K562 (cell line): Measurements from ENCODE around the gene SUSD5. TPM values are rescaled to one million over a fixed set of nuclear protein-coding genes. Genes with fewer than 3 reads are reported as not detected.

ENCODE experiments used
- ARID3A ChIP-seq: IDR thresholded peaks from 2 replicates; pipeline ENCODE4 v1.6.1; 2012; ENCODE audit warnings: low read depth, low read length, improper control_type of control experiment, borderline replicate concordance
- BCOR ChIP-seq: fragments of 450-650 bp; IDR thresholded peaks from 2 replicates; pipeline ENCODE4 v1.6.1; 2016
- BHLHE40 ChIP-seq: IDR thresholded peaks from 2 replicates; pipeline ENCODE4 v1.6.1; 2011; ENCODE audit warnings: low read length, improper control_type of control experiment
- CC2D1A ChIP-seq: fragments of 450-650 bp; IDR thresholded peaks from 2 replicates; pipeline ENCODE4 v1.6.1; 2017; ENCODE audit warnings: mild to moderate bottlenecking
- COPS2 ChIP-seq: fragments of 450-650 bp; conservative IDR thresholded peaks from 2 replicates; pipeline ENCODE4 v1.6.1; 2016; ENCODE audit warnings: mild to moderate bottlenecking, moderate library complexity
- CTBP1 ChIP-seq: fragments of 450-650 bp; IDR thresholded peaks from 2 replicates; pipeline ENCODE4 v1.6.1; 2016; ENCODE audit warnings: borderline replicate concordance
- DMBX1 ChIP-seq: fragments of 250-450 bp; sonication (Bioruptor Pico); IDR thresholded peaks from 2 replicates; pipeline ENCODE4 v1.8.0; 2022; ENCODE audit warnings: inconsistent platforms, mild to moderate bottlenecking, moderate library complexity, borderline replicate concordance
- EP400 ChIP-seq: fragments of 450-650 bp; IDR thresholded peaks from 2 replicates; pipeline ENCODE4 v1.6.1; 2017; ENCODE audit warnings: antibody characterized with exemption, mild to moderate bottlenecking, moderate library complexity
- JUN ChIP-seq, 2 experiments: sonication (generic) in 1 of 2; formaldehyde crosslinking in 1 of 2; IDR thresholded peaks; 2 replicates each; pipeline versions ENCODE4 v1.6.1 to v1.8.0; 2012 to 2022; ENCODE audit warnings: borderline replicate concordance in 2 of 2, mild to moderate bottlenecking in 2 of 2, improper control_type of control experiment in 1 of 2, low read depth in 1 of 2, low read length in 1 of 2, missing genetic modification reagents in 1 of 2
- KAT7 ChIP-seq: sonication (generic); formaldehyde crosslinking; IDR thresholded peaks from 2 replicates; pipeline ENCODE4 v1.8.0; 2022; ENCODE audit warnings: missing genetic modification reagents, mild to moderate bottlenecking, borderline replicate concordance
- KDM4B ChIP-seq, 2 experiments: fragments of 450-650 bp in 1 of 2; sonication (generic) in 1 of 2; IDR thresholded peaks; 2 replicates each; pipeline ENCODE4 v1.6.1; 2016 to 2017; ENCODE audit warnings: borderline replicate concordance in 2 of 2, antibody characterized with exemption in 1 of 2, low read depth in 1 of 2, mild to moderate bottlenecking in 1 of 2
- KLF13 ChIP-seq: fragments of 450-650 bp; IDR thresholded peaks from 2 replicates; pipeline ENCODE4 v1.6.1; 2016; ENCODE audit warnings: missing genetic modification characterization, low read depth, mild to moderate bottlenecking, missing compliant biosample characterization, moderate library complexity, borderline replicate concordance
- L3MBTL2 ChIP-seq: fragments of 450-650 bp; IDR thresholded peaks from 2 replicates; pipeline ENCODE4 v1.6.1; 2016; ENCODE audit warnings: mild to moderate bottlenecking, moderate library complexity
- MBD1 ChIP-seq: fragments of 250-450 bp; sonication (Bioruptor Pico); IDR thresholded peaks from 2 replicates; pipeline ENCODE4 v1.8.0; 2022; ENCODE audit warnings: inconsistent platforms
- NR4A1 ChIP-seq, 2 experiments: fragments of 250-450 bp in 1 of 2; fragments of 450-650 bp in 1 of 2; sonication (Bioruptor Pico) in 1 of 2; IDR thresholded peaks; 2 replicates each; pipeline versions ENCODE4 v1.4.0 to v1.6.1; 2016 to 2020; ENCODE audit warnings: mild to moderate bottlenecking in 2 of 2, missing compliant biosample characterization in 1 of 2, missing genetic modification characterization in 1 of 2, moderate library complexity in 1 of 2
- PRMT5 ChIP-seq: sonication (generic); formaldehyde crosslinking; IDR thresholded peaks from 2 replicates; pipeline ENCODE4 v1.5.0; 2020; ENCODE audit warnings: missing genetic modification reagents
- RBM22 ChIP-seq: fragments of 200-400 bp; formaldehyde crosslinking; IDR thresholded peaks from 2 replicates; pipeline ENCODE4 v1.6.1; 2018; ENCODE audit warnings: low read length, low read depth; ENCODE audit not compliant: poor library complexity, severe bottlenecking
- SMARCA5 ChIP-seq: fragments of 450-650 bp; IDR thresholded peaks from 2 replicates; pipeline ENCODE4 v1.6.1; 2016
- ZBTB7A ChIP-seq: IDR thresholded peaks from 2 replicates; pipeline ENCODE4 v1.6.1; 2011; ENCODE audit warnings: low read depth, mild to moderate bottlenecking, low read length, moderate library complexity, borderline replicate concordance; ENCODE audit not compliant: control insufficient read depth
- ZNF561 ChIP-seq: fragments of 450-650 bp; formaldehyde crosslinking; conservative IDR thresholded peaks from 2 replicates; pipeline ENCODE4 v1.4.0; 2020; ENCODE audit warnings: mild to moderate bottlenecking, moderate library complexity
- polyA plus RNA-seq, 8 experiments: library from polyadenylated mRNA; depleted of rRNA in 4 of 8; stranded (reverse) in 5 of 8; unstranded in 3 of 8; fragments of >200 nt; fragmentation: Nextera tagmentation in 2 of 8; fragmentation: Illumina TruSeq in 1 of 8; extraction: Ambion mirVana in 2 of 8; extraction: Trizol in 1 of 8; gene quantifications; 2 replicates each; pipeline versions ENCODE4 v1.2.1 to v1.2.3, GENCODE V29; 2011 to 2014; ENCODE audit warnings: inconsistent platforms in 1 of 8, missing spikeins in 1 of 8
- total RNA-seq, 7 experiments: library from RNA; depleted of rRNA in 6 of 7; stranded (reverse); fragments of >200 nt in 6 of 7; fragmentation: Illumina TruSeq in 2 of 7; extraction: Trizol in 2 of 7; gene quantifications; 2 replicates each; pipeline versions ENCODE4 v1.2.1 to v1.2.3, GENCODE V29; 2011 to 2021; ENCODE audit warnings: low replicate concordance in 1 of 7
- TF ChIP-seq, protein P1 (sequence below), 2 experiments: fragments of 450-650 bp in 1 of 2; sonication (generic) in 1 of 2; formaldehyde crosslinking in 1 of 2; IDR thresholded peaks in 1 of 2; conservative IDR thresholded peaks in 1 of 2; 2 replicates each; pipeline versions ENCODE4 v1.6.1 to v1.8.1; 2016 to 2023; ENCODE audit warnings: mild to moderate bottlenecking in 2 of 2, moderate library complexity in 2 of 2, inconsistent platforms in 1 of 2, missing genetic modification reagents in 1 of 2
- TF ChIP-seq, protein P2 (sequence below): sonication (generic); formaldehyde crosslinking; IDR thresholded peaks from 2 replicates; pipeline ENCODE4 v1.9.0; 2022; ENCODE audit warnings: mild to moderate bottlenecking, missing genetic modification reagents

SUSD5 gene
- total and polyA plus RNA-seq, 9 of the 15 experiments (the other 6 are each of a cell fraction or from before 2014, with no cell fraction given), result not detected

DNA sequence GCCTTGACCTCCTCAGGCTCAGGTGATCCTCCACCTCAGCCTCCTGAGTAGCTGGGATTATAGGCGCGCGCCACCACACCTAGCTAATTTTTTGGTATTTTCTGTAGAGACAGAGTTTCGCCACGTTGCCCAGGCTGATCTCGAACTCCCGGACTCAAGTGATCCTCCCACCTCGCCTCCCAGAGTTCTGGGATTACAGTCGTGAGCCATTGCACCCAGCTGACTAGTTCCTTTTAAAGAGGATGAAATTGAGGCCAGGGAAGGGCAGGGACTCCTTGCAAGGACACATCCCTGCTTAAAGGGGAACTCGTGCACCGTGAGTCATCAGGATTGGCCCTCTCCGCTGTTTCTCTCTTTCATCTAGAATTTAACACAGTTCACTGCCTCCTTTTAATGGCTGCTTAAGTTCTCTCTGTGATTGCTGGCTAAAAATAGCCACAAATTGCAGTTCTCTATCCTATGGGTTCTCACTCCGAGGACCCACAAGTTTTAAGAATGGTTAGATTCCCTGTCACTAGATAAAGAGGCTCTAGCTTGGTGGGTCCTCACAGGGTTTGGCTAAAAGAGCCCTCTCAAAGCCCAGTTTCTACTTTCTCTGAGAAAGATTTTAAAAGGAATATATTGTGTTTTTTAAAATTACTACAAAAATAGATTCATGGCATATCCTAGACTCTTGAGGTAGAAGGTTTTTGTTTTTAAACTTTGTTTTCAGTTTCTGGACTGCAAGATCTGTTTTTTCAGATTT lies 103.4 kb downstream of the SUSD5 start (continued):
- TF ChIP-seq JUN (IDR thresholded peaks at IDR 0.05; ENCODE audit: borderline replicate concordance, low read depth, low read length) (peak; percentile 91), JUN (CRISPR knock-in tag; IDR thresholded peaks at IDR 0.05; ENCODE audit: borderline replicate concordance) (no peak), RBM22 (no peak), CTBP1 (peak; percentile 82), ARID3A (0 out of 2 replicates have a peak, but pooled peaks have one; percentile 6), COPS2 (no peak), KLF13 (tag) (no peak), BHLHE40 (peak; percentile 85), L3MBTL2 (peak; percentile 66), NR4A1 (CRISPR knock-in tag; IDR thresholded peaks at IDR 0.05) (no peak), NR4A1 (tag; IDR thresholded peaks at IDR 0.05) (peak; percentile 69; the same call in 1 of the 2 replicates), MBD1 (CRISPR knock-in tag) (no peak), PRMT5 (CRISPR knock-in tag) (no peak), KAT7 (CRISPR knock-in tag) (peak; percentile 42; the same call in 1 of the 2 replicates), SMARCA5 (peak; percentile 80; the same call in 1 of the 2 replicates), ZNF561 (no peak), BCOR (peak; percentile 56), CC2D1A (peak; percentile 60; the same call in 1 of the 2 replicates), EP400 (peak; percentile 81), KDM4B (IDR thresholded peaks at IDR 0.05; ENCODE audit: borderline replicate concordance in 2 of 2, low read depth in 1 of 2) (no peak), ZBTB7A (no peak), DMBX1 (CRISPR knock-in tag) (peak; percentile 68)
- TF ChIP-seq, protein P1, sequence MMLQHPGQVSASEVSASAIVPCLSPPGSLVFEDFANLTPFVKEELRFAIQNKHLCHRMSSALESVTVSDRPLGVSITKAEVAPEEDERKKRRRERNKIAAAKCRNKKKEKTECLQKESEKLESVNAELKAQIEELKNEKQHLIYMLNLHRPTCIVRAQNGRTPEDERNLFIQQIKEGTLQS (IDR thresholded peaks at IDR 0.05), result peak; percentile 94
- TF ChIP-seq, protein P1 (CRISPR knock-in tag; conservative IDR thresholded peaks at IDR 0.05), result peak; percentile 69; the same call in 1 of the 2 replicates
- TF ChIP-seq, protein P2, sequence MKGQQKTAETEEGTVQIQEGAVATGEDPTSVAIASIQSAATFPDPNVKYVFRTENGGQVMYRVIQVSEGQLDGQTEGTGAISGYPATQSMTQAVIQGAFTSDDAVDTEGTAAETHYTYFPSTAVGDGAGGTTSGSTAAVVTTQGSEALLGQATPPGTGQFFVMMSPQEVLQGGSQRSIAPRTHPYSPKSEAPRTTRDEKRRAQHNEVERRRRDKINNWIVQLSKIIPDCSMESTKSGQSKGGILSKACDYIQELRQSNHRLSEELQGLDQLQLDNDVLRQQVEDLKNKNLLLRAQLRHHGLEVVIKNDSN (CRISPR knock-in tag), result no peak
